ENCODE data around the gene DNAJC25.

- no peak for TF ChIP-seq CTCF (IDR thresholded peaks at IDR 0.05)
- TF ChIP-seq POLR2A (IDR thresholded peaks at IDR 0.05): no peak
- no peak for TF ChIP-seq POLR2AphosphoS5 (IDR thresholded peaks at IDR 0.05)
These were observed 42.3 kb upstream of the DNAJC25 start for GRCh38 chr9:111588846-111589245.

Measured in prostate gland (tissue), 2 donors.